GM12878 (cell line): Measurements from ENCODE around the gene DHX40. TPM values are rescaled to one million over a fixed set of nuclear protein-coding genes. Genes with fewer than 3 reads are reported as not detected.

ENCODE experiments used
- CREM ChIP-seq: IDR thresholded peaks from 2 replicates; pipeline ENCODE4 v1.6.1; 2014; ENCODE audit warnings: antibody characterized with exemption, low read depth
- ESRRA ChIP-seq: IDR thresholded peaks from 2 replicates; pipeline ENCODE4 v1.6.1; 2012; ENCODE audit warnings: mild to moderate bottlenecking, low read length, improper control_type of control experiment
- FOXM1 ChIP-seq: IDR thresholded peaks from 2 replicates; pipeline ENCODE4 v1.6.1; 2012; ENCODE audit warnings: low read depth, mild to moderate bottlenecking, inconsistent platforms, low read length, moderate library complexity
- HSF1 ChIP-seq: fragments of 150-350 bp; IDR thresholded peaks from 2 replicates; pipeline ENCODE4 v1.6.1; 2014; ENCODE audit warnings: mild to moderate bottlenecking, low read depth, low read length
- JUND ChIP-seq: IDR thresholded peaks from 2 replicates; pipeline ENCODE4 v1.6.1; 2012; ENCODE audit warnings: low read depth, mild to moderate bottlenecking, low read length, improper control_type of control experiment, moderate library complexity
- MEF2A ChIP-seq: IDR thresholded peaks from 2 replicates; pipeline ENCODE4 v1.6.1; 2011; ENCODE audit warnings: low read depth, mild to moderate bottlenecking, low read length, moderate library complexity; ENCODE audit not compliant: insufficient read depth
- MTA3 ChIP-seq: IDR thresholded peaks from 2 replicates; pipeline ENCODE4 v1.6.1; 2012; ENCODE audit warnings: low read length, inconsistent platforms, borderline replicate concordance
- POLR2AphosphoS5 ChIP-seq: IDR thresholded peaks from 2 replicates; pipeline ENCODE4 v1.6.1; 2011; ENCODE audit warnings: mild to moderate bottlenecking, low read length, inconsistent platforms
- SMAD1 ChIP-seq: fragments of 450-650 bp; IDR thresholded peaks from 2 replicates; pipeline ENCODE4 v1.6.1; 2018; ENCODE audit warnings: mild to moderate bottlenecking, low read depth; ENCODE audit not compliant: partially characterized antibody
- TAF1 ChIP-seq: IDR thresholded peaks from 2 replicates; pipeline ENCODE4 v1.6.1; 2011; ENCODE audit warnings: mild to moderate bottlenecking, low read depth, low read length, borderline replicate concordance
- ZBTB11 ChIP-seq: fragments of 450-650 bp; formaldehyde crosslinking; IDR thresholded peaks from 2 replicates; pipeline ENCODE4 v1.5.0; 2022; ENCODE audit warnings: mild to moderate bottlenecking, missing genetic modification characterization
- polyA plus RNA-seq, 11 experiments: library from polyadenylated mRNA; depleted of rRNA in 4 of 11; unstranded in 6 of 11; stranded (reverse) in 5 of 11; fragments of >200 nt; fragmentation: Nextera tagmentation in 4 of 11; fragmentation: Illumina TruSeq in 1 of 11; extraction: Ambion mirVana in 4 of 11; extraction: Trizol in 1 of 11; gene quantifications; 1 replicate in 1 of 11; 2 replicates in 10 of 11; pipeline versions ENCODE4 v1.2.1 to v1.2.3, GENCODE V29; 2011 to 2016; ENCODE audit warnings: inconsistent platforms in 2 of 11, missing spikeins in 2 of 11, low read depth in 1 of 11
- total RNA-seq, 4 experiments: library from RNA; depleted of rRNA in 3 of 4; stranded (reverse); fragments of >200 nt in 3 of 4; fragmentation: Illumina TruSeq in 1 of 4; extraction: Trizol in 1 of 4; gene quantifications; 2 replicates each; pipeline versions ENCODE4 v1.2.1 to v1.2.3, GENCODE V29; 2013 to 2021
- TF ChIP-seq, protein P1 (sequence below): fragments of 450-650 bp; IDR thresholded peaks from 2 replicates; pipeline ENCODE4 v1.6.1; 2016; ENCODE audit warnings: mild to moderate bottlenecking
- TF ChIP-seq, protein P2 (sequence below): fragments of 450-650 bp; IDR thresholded peaks from 2 replicates; pipeline ENCODE4 v1.6.1; 2017; ENCODE audit warnings: mild to moderate bottlenecking, moderate library complexity

The DHX40 gene
- total and polyA plus RNA-seq, 10 of the 15 experiments (the other 5 are each of a cell fraction or from before 2014, with no cell fraction given), result 4.8 to 29.2 (median 12.0) TPM

GRCh38 chr17:59619035-59619297 is 53.6 kb downstream of the DHX40 start (continued):
- TF ChIP-seq CREM (no peak), HSF1 (no peak), ZBTB11 (CRISPR knock-in tag) (peak; percentile 25; the same call in 1 of the 2 replicates), MEF2A (peak; percentile 66; the same call in 1 of the 2 replicates), SMAD1 (peak; percentile 33), TAF1 (peak; percentile 86; the same call in 1 of the 2 replicates), POLR2AphosphoS5 (peak; percentile 97), MTA3 (0 out of 2 replicates have a peak, but pooled peaks have one; percentile 15), FOXM1 (peak; percentile 7; the same call in 1 of the 2 replicates), ESRRA (peak; percentile 69; the same call in 1 of the 2 replicates), JUND (no peak)
- TF ChIP-seq, protein P1, sequence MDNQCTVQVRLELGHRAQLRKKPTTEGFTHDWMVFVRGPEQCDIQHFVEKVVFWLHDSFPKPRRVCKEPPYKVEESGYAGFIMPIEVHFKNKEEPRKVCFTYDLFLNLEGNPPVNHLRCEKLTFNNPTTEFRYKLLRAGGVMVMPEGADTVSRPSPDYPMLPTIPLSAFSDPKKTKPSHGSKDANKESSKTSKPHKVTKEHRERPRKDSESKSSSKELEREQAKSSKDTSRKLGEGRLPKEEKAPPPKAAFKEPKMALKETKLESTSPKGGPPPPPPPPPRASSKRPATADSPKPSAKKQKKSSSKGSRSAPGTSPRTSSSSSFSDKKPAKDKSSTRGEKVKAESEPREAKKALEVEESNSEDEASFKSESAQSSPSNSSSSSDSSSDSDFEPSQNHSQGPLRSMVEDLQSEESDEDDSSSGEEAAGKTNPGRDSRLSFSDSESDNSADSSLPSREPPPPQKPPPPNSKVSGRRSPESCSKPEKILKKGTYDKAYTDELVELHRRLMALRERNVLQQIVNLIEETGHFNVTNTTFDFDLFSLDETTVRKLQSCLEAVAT, result peak; percentile 12; the same call in 1 of the 2 replicates
- TF ChIP-seq, protein P2, sequence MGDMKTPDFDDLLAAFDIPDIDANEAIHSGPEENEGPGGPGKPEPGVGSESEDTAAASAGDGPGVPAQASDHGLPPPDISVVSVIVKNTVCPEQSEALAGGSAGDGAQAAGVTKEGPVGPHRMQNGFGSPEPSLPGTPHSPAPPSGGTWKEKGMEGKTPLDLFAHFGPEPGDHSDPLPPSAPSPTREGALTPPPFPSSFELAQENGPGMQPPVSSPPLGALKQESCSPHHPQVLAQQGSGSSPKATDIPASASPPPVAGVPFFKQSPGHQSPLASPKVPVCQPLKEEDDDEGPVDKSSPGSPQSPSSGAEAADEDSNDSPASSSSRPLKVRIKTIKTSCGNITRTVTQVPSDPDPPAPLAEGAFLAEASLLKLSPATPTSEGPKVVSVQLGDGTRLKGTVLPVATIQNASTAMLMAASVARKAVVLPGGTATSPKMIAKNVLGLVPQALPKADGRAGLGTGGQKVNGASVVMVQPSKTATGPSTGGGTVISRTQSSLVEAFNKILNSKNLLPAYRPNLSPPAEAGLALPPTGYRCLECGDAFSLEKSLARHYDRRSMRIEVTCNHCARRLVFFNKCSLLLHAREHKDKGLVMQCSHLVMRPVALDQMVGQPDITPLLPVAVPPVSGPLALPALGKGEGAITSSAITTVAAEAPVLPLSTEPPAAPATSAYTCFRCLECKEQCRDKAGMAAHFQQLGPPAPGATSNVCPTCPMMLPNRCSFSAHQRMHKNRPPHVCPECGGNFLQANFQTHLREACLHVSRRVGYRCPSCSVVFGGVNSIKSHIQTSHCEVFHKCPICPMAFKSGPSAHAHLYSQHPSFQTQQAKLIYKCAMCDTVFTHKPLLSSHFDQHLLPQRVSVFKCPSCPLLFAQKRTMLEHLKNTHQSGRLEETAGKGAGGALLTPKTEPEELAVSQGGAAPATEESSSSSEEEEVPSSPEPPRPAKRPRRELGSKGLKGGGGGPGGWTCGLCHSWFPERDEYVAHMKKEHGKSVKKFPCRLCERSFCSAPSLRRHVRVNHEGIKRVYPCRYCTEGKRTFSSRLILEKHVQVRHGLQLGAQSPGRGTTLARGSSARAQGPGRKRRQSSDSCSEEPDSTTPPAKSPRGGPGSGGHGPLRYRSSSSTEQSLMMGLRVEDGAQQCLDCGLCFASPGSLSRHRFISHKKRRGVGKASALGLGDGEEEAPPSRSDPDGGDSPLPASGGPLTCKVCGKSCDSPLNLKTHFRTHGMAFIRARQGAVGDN, result 0 out of 2 replicates have a peak, but pooled peaks have one; percentile 31
- TF ChIP-seq, all 136 proteins: peak for 15
